Measurements from ENCODE around the gene FBLN2.

- TF ChIP-seq POLR2A (IDR thresholded peaks at IDR 0.05; ENCODE audit: extremely low read depth, insufficient read length) = no peak
- TF ChIP-seq MAX (IDR thresholded peaks at IDR 0.05; ENCODE audit: low read depth, low read length) = peak; percentile 61
- peak; percentile 91 for TF ChIP-seq CTCF (IDR thresholded peaks at IDR 0.05; ENCODE audit: low read depth, low read length)
- peak; percentile 70; the same call in 1 of the 2 replicates for TF ChIP-seq MYC (IDR thresholded peaks at IDR 0.05; ENCODE audit: low read depth, low read length)
Measured at GRCh38 chr3:13650210-13651056, 101.5 kb downstream of the FBLN2 start.
